Neuronal stem cell (in vitro differentiated cells): ENCODE results near the gene MARK2.
"Not testable (repeated sequence)": the region's sequence is repeated elsewhere in the genome, so short reads cannot be mapped to it uniquely, and the experiment has no call there.

Experiments used
- DNase-seq: peaks from one replicate; pipeline ENCODE4 v3.0.0-alpha.2; 2013; ENCODE audit warnings: low spot score
- H2AFZ ChIP-seq: one replicate; pipeline ENCODE4 v1.6.1; 2013; ENCODE audit warnings: mild to moderate bottlenecking, low read length, inconsistent platforms
- H2AK5ac ChIP-seq: 2 replicates; pipeline ENCODE4 v1.6.1; 2013; ENCODE audit warnings: low read depth, mild to moderate bottlenecking, inconsistent platforms, low read length, moderate library complexity, mixed read lengths
- H2BK120ac ChIP-seq: 2 replicates; pipeline ENCODE4 v1.6.1; 2013; ENCODE audit warnings: low read depth, mild to moderate bottlenecking, inconsistent platforms, low read length, moderate library complexity, mixed read lengths
- H2BK12ac ChIP-seq: one replicate; pipeline ENCODE4 v1.6.1; 2013; ENCODE audit warnings: low read length, inconsistent platforms
- H2BK15ac ChIP-seq: 2 replicates; pipeline ENCODE4 v1.6.1; 2013; ENCODE audit warnings: mild to moderate bottlenecking, low read length, inconsistent platforms, mixed read lengths
- H2BK5ac ChIP-seq: one replicate; pipeline ENCODE4 v1.6.1; 2013; ENCODE audit warnings: inconsistent platforms, mild to moderate bottlenecking, low read length, moderate library complexity
- H3K14ac ChIP-seq: one replicate; pipeline ENCODE4 v1.6.1; 2013; ENCODE audit warnings: low read length, inconsistent platforms
- H3K18ac ChIP-seq: 2 replicates; pipeline ENCODE4 v1.6.1; 2013; ENCODE audit warnings: low read length, inconsistent platforms
- H3K23ac ChIP-seq: 2 replicates; pipeline ENCODE4 v1.6.1; 2013; ENCODE audit warnings: low read depth, mild to moderate bottlenecking, mixed read lengths, low read length, inconsistent platforms; ENCODE audit not compliant: poor library complexity
- H3K27ac ChIP-seq: replicated peaks from 3 replicates; pipeline ENCODE4 v1.5.1; 2013; ENCODE audit warnings: low read length, inconsistent platforms
- H3K27me3 ChIP-seq, 3 experiments: 2 replicates each; pipeline ENCODE4 v1.6.1; 2013; ENCODE audit warnings: low read length in 3 of 3, mild to moderate bottlenecking in 2 of 3, inconsistent platforms in 1 of 3, low read depth in 1 of 3, mixed read lengths in 1 of 3, moderate library complexity in 1 of 3; ENCODE audit not compliant: control insufficient read depth in 3 of 3, insufficient read depth in 3 of 3
- H3K36me3 ChIP-seq, 2 donors: replicated peaks in 1 of 2; 2 replicates each; pipeline ENCODE4 v1.6.1; 2013; ENCODE audit warnings: low read length in 2 of 2; ENCODE audit not compliant: control insufficient read depth in 2 of 2, insufficient read depth in 2 of 2
- H3K4ac ChIP-seq: 2 replicates; pipeline ENCODE4 v1.6.1; 2013; ENCODE audit warnings: inconsistent platforms, mild to moderate bottlenecking, low read length, moderate library complexity
- H3K4me1 ChIP-seq, 2 donors: 1 replicate in 1 of 2; 2 replicates in 1 of 2; pipeline ENCODE4 v1.6.1; 2013; ENCODE audit warnings: low read length in 2 of 2, low read depth in 1 of 2; ENCODE audit not compliant: control insufficient read depth in 2 of 2, insufficient read depth in 1 of 2
- H3K4me2 ChIP-seq: one replicate; pipeline ENCODE4 v1.6.1; 2013; ENCODE audit warnings: mild to moderate bottlenecking, low read length, inconsistent platforms; ENCODE audit not compliant: insufficient read depth, poor library complexity, severe bottlenecking
- H3K4me3 ChIP-seq, 2 donors: 2 replicates each; pipeline ENCODE4 v1.5.1; 2013; ENCODE audit warnings: low read length in 2 of 2, mild to moderate bottlenecking in 2 of 2, inconsistent platforms in 1 of 2, moderate library complexity in 1 of 2
- H3K79me1 ChIP-seq: one replicate; pipeline ENCODE4 v1.6.1; 2013; ENCODE audit warnings: low read depth, mild to moderate bottlenecking, inconsistent platforms, low read length, moderate library complexity
- H3K9ac ChIP-seq: one replicate; pipeline ENCODE4 v1.6.1; 2013; ENCODE audit warnings: mild to moderate bottlenecking, low read depth, low read length, inconsistent platforms; ENCODE audit not compliant: poor library complexity
- H3K9me3 ChIP-seq, 2 donors: replicated peaks in 1 of 2; 2 replicates each; pipeline versions ENCODE3 to v1.6.1; 2013; ENCODE audit warnings: low read length in 2 of 2, mild to moderate bottlenecking in 2 of 2, inconsistent platforms in 1 of 2, low read depth in 1 of 2, mixed read lengths in 1 of 2, moderate library complexity in 1 of 2; ENCODE audit not compliant: control insufficient read depth in 2 of 2, insufficient read depth in 1 of 2
- H4K8ac ChIP-seq: one replicate; pipeline ENCODE4 v1.6.1; 2013; ENCODE audit warnings: low read depth, mild to moderate bottlenecking, inconsistent platforms, low read length, moderate library complexity
- H4K91ac ChIP-seq: one replicate; pipeline ENCODE4 v1.6.1; 2013; ENCODE audit warnings: low read length, low read depth, mild to moderate bottlenecking, inconsistent platforms; ENCODE audit not compliant: poor library complexity
- WGBS, 2 donors: extraction: QIAGEN DNeasy Blood & Tissue Kit; methylation state at CpG; one replicate each; pipeline ENCODE4 v1.1.7; 2013; ENCODE audit warnings: missing lambda C conversion rate in 2 of 2, mixed read lengths in 1 of 2; ENCODE audit not compliant: insufficient read length in 2 of 2, insufficient replicate concordance in 1 of 2; ENCODE audit errors: extremely low coverage in 2 of 2; 5-methylcytosine and 5-hydroxymethylcytosine counted together

Gene MARK2

GRCh38 chr11:63810383-63810782 lies 28.5 kb upstream of the MARK2 start:
- not testable (repeated sequence) for H3K79me1 ChIP-seq, H2BK5ac ChIP-seq, H3K14ac ChIP-seq, H2AK5ac ChIP-seq, H3K9me3 ChIP-seq, H3K4me3 ChIP-seq, H3K23ac ChIP-seq, H2BK15ac ChIP-seq, DNase-seq, H2BK120ac ChIP-seq, H4K8ac ChIP-seq, H3K27me3 ChIP-seq, H2AFZ ChIP-seq, H3K27ac ChIP-seq, H3K18ac ChIP-seq, H4K91ac ChIP-seq, H3K36me3 ChIP-seq, H3K4ac ChIP-seq, H3K9ac ChIP-seq, H2BK12ac ChIP-seq, H3K4me2 ChIP-seq
- peaks cover 8 to 16% of the 10 kb centered on the region in 2 donors for H3K4me1 ChIP-seq
- no CpG with 5 or more reads among the region's 11 CpGs for WGBS, 2 donors

GRCh38 chr11:63811522-63811921 lies 27.4 kb upstream of the MARK2 start:
- H2AFZ ChIP-seq, result no peak overlapping the region
- no peak overlapping the region for H3K9ac ChIP-seq
- peaks cover 9 to 20% of the 10 kb centered on the region in 2 donors for H3K36me3 ChIP-seq
- no peak for DNase-seq
- H2BK5ac ChIP-seq, result no peak overlapping the region
- peak overlapping the region; percentile 34 for H3K4me2 ChIP-seq
- peak overlapping the region; percentile 5 for H3K18ac ChIP-seq
- no peak overlapping the region for H2BK15ac ChIP-seq
- H3K79me1 ChIP-seq, result peaks cover 13% of the 10 kb centered on the region
- H3K4ac ChIP-seq, result no peak overlapping the region
- WGBS, 2 donors, result no CpG with 5 or more reads among the region's 3 CpGs
- H4K8ac ChIP-seq, result no peak overlapping the region
- no peak overlapping the region for H4K91ac ChIP-seq
- no peak overlapping the region for H2BK120ac ChIP-seq
- H2AK5ac ChIP-seq, result no peak overlapping the region
- no peaks in the 10 kb centered on the region for H3K9me3 ChIP-seq
- peak overlapping the region in 1 of 2 donors; percentile 16 for H3K4me3 ChIP-seq
- no peaks in the 10 kb centered on the region for H3K27me3 ChIP-seq
- no peak overlapping the region for H3K27ac ChIP-seq
- H3K4me1 ChIP-seq, result peaks cover 10 to 17% of the 10 kb centered on the region in 2 donors
- no peak overlapping the region for H3K14ac ChIP-seq
- H2BK12ac ChIP-seq, result no peak overlapping the region
- no peak overlapping the region for H3K23ac ChIP-seq

GRCh38 chr11:63813035-63813562 lies 25.8 kb upstream of the MARK2 start, which contains the start of gene SPINDOC:
SPINDOC (plus strand) TSS chr11:63813456; CDS start chr11:63813687, 231 bp downstream.
- peak within 1 kb of the TSS; percentile 80 for H3K4me2 ChIP-seq
- H4K8ac ChIP-seq, result peak within 1 kb of the TSS; percentile 53
- DNase-seq, result peak; percentile 77
- WGBS, 2 donors, result no CpG with 5 or more reads among the region's 65 CpGs
- peak within 1 kb of the TSS; percentile 96 for H3K23ac ChIP-seq
- no peaks in the 10 kb centered on the region for H3K9me3 ChIP-seq
- peak within 1 kb of the TSS; percentile 91 for H3K27ac ChIP-seq
- peak within 1 kb of the TSS; percentile 98 to 100 for H3K4me3 ChIP-seq
- H3K27me3 ChIP-seq, result no peaks in the 10 kb centered on the region
- H2BK15ac ChIP-seq, result peak within 1 kb of the TSS; percentile 68
- peak within 1 kb of the TSS; percentile 97 for H2AFZ ChIP-seq
- H3K36me3 ChIP-seq, result peaks cover 20 to 36% of the 10 kb centered on the region in 2 donors
- H3K18ac ChIP-seq, result peak within 1 kb of the TSS; percentile 100
- H2BK12ac ChIP-seq, result no peak within 1 kb of the TSS
- peak within 1 kb of the TSS; percentile 95 for H3K4ac ChIP-seq
- H2BK5ac ChIP-seq, result peak within 1 kb of the TSS; percentile 98
- H3K14ac ChIP-seq, result peak within 1 kb of the TSS; percentile 95
- H2AK5ac ChIP-seq, result peak within 1 kb of the TSS; percentile 88
- H3K4me1 ChIP-seq, result peaks cover 10 to 17% of the 10 kb centered on the region in 2 donors
- H3K79me1 ChIP-seq, result peaks cover 20% of the 10 kb centered on the region
- H3K9ac ChIP-seq, result peak within 1 kb of the TSS; percentile 100
- peak within 1 kb of the TSS; percentile 41 for H4K91ac ChIP-seq
- no peak within 1 kb of the TSS for H2BK120ac ChIP-seq

GRCh38 chr11:63813563-63814382 lies 25.1 kb upstream of the MARK2 start:
- Histone ChIP-seq H3K4me3 (peak overlapping the region; percentile 98 to 100), H4K91ac (peak overlapping the region; percentile 41), H2BK12ac (no peak overlapping the region), H3K27ac (peak overlapping the region; percentile 91), H3K18ac (peak overlapping the region; percentile 100), H2BK5ac (peak overlapping the region; percentile 98), H3K9me3 (no peaks in the 10 kb centered on the region), H2AFZ (peak overlapping the region; percentile 87), H3K27me3 (no peaks in the 10 kb centered on the region), H3K79me1 (peaks cover 20% of the 10 kb centered on the region), H4K8ac (peak overlapping the region; percentile 53), H3K9ac (peak overlapping the region; percentile 100), H3K4me1 (peaks cover 10 to 17% of the 10 kb centered on the region in 2 donors), H3K23ac (peak overlapping the region; percentile 96), H3K4ac (peak overlapping the region; percentile 95), H3K4me2 (peak overlapping the region; percentile 72), H3K36me3 (peaks cover 27 to 43% of the 10 kb centered on the region in 2 donors), H2BK15ac (peak overlapping the region; percentile 68), H2BK120ac (no peak overlapping the region), H3K14ac (peak overlapping the region; percentile 95), H2AK5ac (peak overlapping the region; percentile 88)
- WGBS, 2 donors, result no CpG with 5 or more reads among the region's 74 CpGs
- peak; percentile 46 for DNase-seq
